ENCODE results near the gene OXGR1.
A peak's percentile ranks its signal among the peaks of the same experiment; 100 is the strongest.

Gene OXGR1

GRCh38 chr13:97021241-97021640 is 27.0 kb upstream of the OXGR1 start:
- no peak for TF ChIP-seq CTCF (IDR thresholded peaks at IDR 0.05)

- TF ChIP-seq CTCF (IDR thresholded peaks at IDR 0.05), result no peak
These were observed 26.5 kb upstream of the OXGR1 start for GRCh38 chr13:97020689-97021240.

- TF ChIP-seq CTCF (IDR thresholded peaks at IDR 0.05), result no peak
These were observed 25.9 kb upstream of the OXGR1 start for GRCh38 chr13:97020194-97020593.

GRCh38 chr13:97019236-97019635 is 25.0 kb upstream of the OXGR1 start:
- no peak for TF ChIP-seq CTCF (IDR thresholded peaks at IDR 0.05)

- TF ChIP-seq CTCF (IDR thresholded peaks at IDR 0.05), result peak; percentile 84
These were observed 23.9 kb upstream of the OXGR1 start for GRCh38 chr13:97018029-97018819.

GRCh38 chr13:97017322-97017721 is 23.0 kb upstream of the OXGR1 start:
- no peak for TF ChIP-seq CTCF (IDR thresholded peaks at IDR 0.05)

GRCh38 chr13:97015661-97016350 is 21.5 kb upstream of the OXGR1 start:
- no peak for TF ChIP-seq CTCF (IDR thresholded peaks at IDR 0.05)

All from LNCAP (cell line).